ENCODE results near the gene SELENOS. TPM values are rescaled to one million over a fixed set of nuclear protein-coding genes. Genes with fewer than 3 reads are reported as not detected.

SELENOS gene
- 93.8 TPM for polyA plus RNA-seq (2013, experiment 1 of 2; ENCODE audit: insufficient read length)
- 81.3 TPM for polyA plus RNA-seq (2013, experiment 2 of 2; ENCODE audit: insufficient read length)

- peak; percentile 90 for DNase-seq
Observed at GRCh38 chr15:101277038-101277822, at the start of gene SELENOS. TSS of gene SELENOS (minus strand) at chr15:101277485. CDS start at chr15:101277417, 68 bp downstream.

GRCh38 chr15:101326462-101327146 is 49.3 kb upstream of the SELENOS start:
- no peak for DNase-seq

GRCh38 chr15:101326026-101326315 is 48.7 kb upstream of the SELENOS start:
- DNase-seq = no peak

- DNase-seq = no peak
Observed at GRCh38 chr15:101325263-101326025, 48.2 kb upstream of the SELENOS start.

GRCh38 chr15:101324524-101325177 is 47.4 kb upstream of the SELENOS start:
- DNase-seq = no peak

GRCh38 chr15:101323793-101324523 is 46.7 kb upstream of the SELENOS start:
- no peak for DNase-seq

- no peak for DNase-seq
Observed at GRCh38 chr15:101322854-101323477, 45.7 kb upstream of the SELENOS start.

GRCh38 chr15:101322016-101322695 is 44.9 kb upstream of the SELENOS start:
- no peak for DNase-seq

GRCh38 chr15:101320501-101321052 is 43.3 kb upstream of the SELENOS start:
- peak; percentile 29 for DNase-seq

- DNase-seq = no peak
Observed at GRCh38 chr15:101318839-101319238, 41.6 kb upstream of the SELENOS start.

- no peak for DNase-seq
Observed at GRCh38 chr15:101318147-101318819, 41.0 kb upstream of the SELENOS start.

- no peak for DNase-seq
Observed at GRCh38 chr15:101317336-101317872, 40.1 kb upstream of the SELENOS start.

- no peak for DNase-seq
Observed at GRCh38 chr15:101316529-101316928, 39.2 kb upstream of the SELENOS start.

- no peak for DNase-seq
Observed at GRCh38 chr15:101315736-101316135, 38.5 kb upstream of the SELENOS start.

GRCh38 chr15:101314336-101315125 is 37.2 kb upstream of the SELENOS start:
- DNase-seq = no peak

GRCh38 chr15:101313041-101313761 is 35.9 kb upstream of the SELENOS start:
- no peak for DNase-seq

GRCh38 chr15:101310508-101310907 is 33.2 kb upstream of the SELENOS start:
- DNase-seq = no peak

GRCh38 chr15:101310161-101310480 is 32.8 kb upstream of the SELENOS start:
- no peak for DNase-seq

Data from fibroblast of skin of back (primary cell).